Endothelial cell of umbilical vein (primary cell): ENCODE measurements around the gene CCNA1. TPM values are rescaled to one million over a fixed set of nuclear protein-coding genes. Genes with fewer than 3 reads are reported as not detected.

Experiments used
- BruUV-seq: library from RNA; stranded (reverse); fragments of 400-500 nt; replicated peaks from 2 replicates; lab custom pipeline; 2021; lab: Mats Ljungman, UMichigan
- CTCF ChIA-PET: fragments of 300-600, 350-600 bp; sonication (Branson Sonifier 250); formaldehyde crosslinking; loops from one replicate; lab custom pipeline; 2021; ENCODE audit warnings: antibody characterized with exemption, inconsistent platforms; lab: Charles Lee
- POLR2A ChIA-PET: fragments of 300-600, 350-600 bp; sonication (Branson Sonifier 250); formaldehyde crosslinking; loops from one replicate; lab custom pipeline; 2021; ENCODE audit warnings: antibody characterized with exemption, inconsistent platforms; lab: Charles Lee
- DNase-seq: peaks from one replicate; pipeline ENCODE4 v3.0.0-alpha.2; 2011; ENCODE audit warnings: low read depth, low spot score
- FAIRE-seq: peaks from 2 replicates; lab custom pipeline; 2011; peaks lifted over from hg19 to GRCh38; lab: Jason Lieb, UNC
- H2AFZ ChIP-seq: 2 replicates; pipeline ENCODE4 v1.6.0; 2012; ENCODE audit warnings: low read depth, low read length, control low read depth, inconsistent platforms
- H3K27ac ChIP-seq: 2 replicates; pipeline ENCODE4 v1.5.1; 2011; ENCODE audit warnings: low read depth, mild to moderate bottlenecking, control low read depth, low read length, moderate library complexity; ENCODE audit not compliant: insufficient read depth
- H3K27me3 ChIP-seq, 2 experiments: 2 replicates each; pipeline versions ENCODE4 v1.6.0 to v1.6.1; 2011; ENCODE audit warnings: low read length in 2 of 2, mixed read lengths in 1 of 2; ENCODE audit not compliant: control insufficient read depth in 2 of 2, insufficient read depth in 2 of 2
- H3K36me3 ChIP-seq, 2 experiments: 2 replicates in 1 of 2; 3 replicates in 1 of 2; pipeline ENCODE4 v1.5.1; 2011; ENCODE audit warnings: low read length in 2 of 2, mild to moderate bottlenecking in 1 of 2, moderate library complexity in 1 of 2; ENCODE audit not compliant: control insufficient read depth in 2 of 2, insufficient read depth in 2 of 2; ENCODE audit errors: extremely low read depth in 1 of 2
- H3K4me1 ChIP-seq: 3 replicates; pipeline ENCODE4 v1.5.1; 2011; ENCODE audit warnings: mild to moderate bottlenecking, low read length; ENCODE audit not compliant: control insufficient read depth, insufficient read depth; ENCODE audit errors: extremely low read depth
- H3K4me2 ChIP-seq: 2 replicates; pipeline ENCODE4 v1.6.1; 2011; ENCODE audit warnings: low read length, control low read depth, mixed read lengths; ENCODE audit not compliant: insufficient read depth
- H3K4me3 ChIP-seq, 3 experiments: fragments of 200-600 bp in 1 of 3; sonication (generic), shearing (Covaris generic) in 1 of 3; replicated peaks in 1 of 3; 2 replicates each; pipeline ENCODE4 v1.5.1; 2011 to 2016; ENCODE audit warnings: control low read depth in 3 of 3, low read length in 3 of 3, mild to moderate bottlenecking in 2 of 3, inconsistent platforms in 1 of 3, low read depth in 1 of 3, moderate library complexity in 1 of 3; ENCODE audit not compliant: insufficient read depth in 1 of 3
- H3K79me2 ChIP-seq: 2 replicates; pipeline ENCODE4 v1.6.0; 2012; ENCODE audit warnings: low read length, inconsistent platforms; ENCODE audit not compliant: control insufficient read depth, insufficient read depth
- H3K9ac ChIP-seq: replicated peaks from 2 replicates; pipeline ENCODE3; 2011; ENCODE audit warnings: low read length, control low read depth; ENCODE audit not compliant: insufficient read depth; ENCODE audit errors: extremely low read depth
- H3K9me1 ChIP-seq: replicated peaks from 3 replicates; pipeline ENCODE4 v1.6.0; 2011; ENCODE audit warnings: mild to moderate bottlenecking, low read length; ENCODE audit not compliant: control insufficient read depth, insufficient read depth; ENCODE audit errors: extremely low read depth
- H3K9me3 ChIP-seq: replicated peaks from 2 replicates; pipeline ENCODE4 v1.5.1; 2012; ENCODE audit warnings: low read length, inconsistent platforms; ENCODE audit not compliant: control insufficient read depth, insufficient read depth
- H4K20me1 ChIP-seq: replicated peaks from 2 replicates; pipeline ENCODE3; 2011; ENCODE audit warnings: mild to moderate bottlenecking, low read length; ENCODE audit not compliant: control insufficient read depth, insufficient read depth; ENCODE audit errors: extremely low read depth
- CTCF ChIP-seq, 2 donors: IDR thresholded peaks; 1 replicate in 1 of 2; 2 replicates in 1 of 2; pipeline ENCODE4 v1.5.1; 2011; ENCODE audit warnings: low read length in 2 of 2, mild to moderate bottlenecking in 2 of 2, moderate library complexity in 2 of 2, control low read depth in 1 of 2, inconsistent platforms in 1 of 2, low read depth in 1 of 2; ENCODE audit not compliant: insufficient read depth in 1 of 2; ENCODE audit errors: extremely low read depth in 1 of 2
- EZH2 ChIP-seq: IDR thresholded peaks from 2 replicates; pipeline ENCODE4 v1.6.1; 2012; ENCODE audit warnings: borderline replicate concordance, low read depth, mild to moderate bottlenecking, moderate library complexity, low read length, inconsistent platforms; ENCODE audit not compliant: severe bottlenecking
- FOS ChIP-seq: IDR thresholded peaks from 2 replicates; pipeline ENCODE4 v1.6.1; 2011; ENCODE audit warnings: mild to moderate bottlenecking, low read length, moderate library complexity, borderline replicate concordance; ENCODE audit not compliant: insufficient read depth
- GATA2 ChIP-seq: IDR thresholded peaks from 2 replicates; pipeline ENCODE4 v1.7.0; 2011; ENCODE audit warnings: low read depth, mild to moderate bottlenecking, moderate library complexity, mixed read lengths, low read length; ENCODE audit not compliant: insufficient read length, insufficient read depth
- JUN ChIP-seq: IDR thresholded peaks from 2 replicates; pipeline ENCODE4 v1.6.1; 2011; ENCODE audit warnings: borderline replicate concordance, low read depth; ENCODE audit not compliant: insufficient read length, insufficient read depth
- MAX ChIP-seq: IDR thresholded peaks from 2 replicates; pipeline ENCODE4 v1.6.1; 2011; ENCODE audit not compliant: insufficient read depth, insufficient read length
- MYC ChIP-seq: IDR thresholded peaks from one replicate; pipeline ENCODE4 v1.6.1; 2011; ENCODE audit warnings: mild to moderate bottlenecking, low read depth, low read length
- POLR2A ChIP-seq: IDR thresholded peaks from 2 replicates; pipeline ENCODE4 v1.6.1; 2012; ENCODE audit warnings: low read depth, mild to moderate bottlenecking, control low read depth, low read length
- POLR2AphosphoS5 ChIP-seq: IDR thresholded peaks from 2 replicates; pipeline ENCODE4 v1.6.1; 2012; ENCODE audit warnings: low read depth, mild to moderate bottlenecking, control low read depth, low read length, moderate library complexity; ENCODE audit not compliant: insufficient read depth
- dilution Hi-C: fragments of 300-500 bp; cut with MboI; formaldehyde crosslinking; loops from one replicate; pipeline ENCODE4 v1.15.0; 2019; ENCODE audit warnings: low sequenced_read_pairs; ENCODE audit not compliant: extremely low pct_ligation_motif_present
- intact Hi-C: fragments of 100-400 bp; cut with micrococcal nuclease; formaldehyde crosslinking; loops from one replicate; pipeline ENCODE4 v1.10.0; 2022
- polyA plus RNA-seq, 4 experiments: library from polyadenylated mRNA; depleted of rRNA in 3 of 4; stranded (reverse) in 3 of 4; unstranded in 1 of 4; fragments of >200 nt; gene quantifications; 2 replicates each; pipeline versions ENCODE4 v1.2.1 to v1.2.3, GENCODE V29; 2011 to 2012; ENCODE audit warnings: missing spikeins in 1 of 4
- total RNA-seq: library from RNA; stranded (reverse); gene quantifications from 2 replicates; pipeline ENCODE4 v1.2.3, GENCODE V29; 2021

Gene CCNA1
- total and polyA plus RNA-seq, 2 donors (not counting 3 experiments of a cell fraction or from before 2014, with no cell fraction given) = 0.46 to 2.8 TPM

- FAIRE-seq = peak; percentile 67
Observed at GRCh38 chr13:36445891-36446351, 13.6 kb downstream of the CCNA1 start.

More at GRCh38 chr13:36445891-36446351, 13.6 kb downstream of the CCNA1 start:
- no peaks in the 10 kb centered on the region for H3K27me3 ChIP-seq
- intact Hi-C loops (no loop called here), dilution Hi-C loops (no loop called here)
- H3K36me3 ChIP-seq = no peaks in the 10 kb centered on the region
- H2AFZ ChIP-seq = no peak overlapping the region
- H3K9me3 ChIP-seq = no peaks in the 10 kb centered on the region
- peak overlapping the region; percentile 72 for H3K27ac ChIP-seq
- BruUV-seq = no TSS peak
- no peak overlapping the region for H3K4me3 ChIP-seq
- peak overlapping the region; percentile 10 for H3K4me2 ChIP-seq
- CTCF ChIA-PET = no interaction called here
- TF ChIP-seq CTCF (IDR thresholded peaks at IDR 0.05; ENCODE audit: extremely low read depth in 1 of 2, insufficient read depth in 1 of 2, low read depth in 1 of 2, low read length in 2 of 2) = no peak
- TF ChIP-seq GATA2 = peak; percentile 92
- TF ChIP-seq POLR2A = no peak
- TF ChIP-seq MYC = no peak
- TF ChIP-seq MAX = no peak
- no peak for TF ChIP-seq POLR2AphosphoS5
- peak; percentile 28 for TF ChIP-seq JUN
- no peak for TF ChIP-seq EZH2
- TF ChIP-seq FOS = peak; percentile 60
- peaks cover 15% of the 10 kb centered on the region for H3K4me1 ChIP-seq
- H3K9ac ChIP-seq = no peak overlapping the region
- H3K79me2 ChIP-seq = no peaks in the 10 kb centered on the region
- POLR2A ChIA-PET = no interaction called here
- H4K20me1 ChIP-seq = no peaks in the 10 kb centered on the region
- H3K9me1 ChIP-seq = no peaks in the 10 kb centered on the region
- DNase-seq = no peak
